ENCODE data around the gene XRCC3.

DNA sequence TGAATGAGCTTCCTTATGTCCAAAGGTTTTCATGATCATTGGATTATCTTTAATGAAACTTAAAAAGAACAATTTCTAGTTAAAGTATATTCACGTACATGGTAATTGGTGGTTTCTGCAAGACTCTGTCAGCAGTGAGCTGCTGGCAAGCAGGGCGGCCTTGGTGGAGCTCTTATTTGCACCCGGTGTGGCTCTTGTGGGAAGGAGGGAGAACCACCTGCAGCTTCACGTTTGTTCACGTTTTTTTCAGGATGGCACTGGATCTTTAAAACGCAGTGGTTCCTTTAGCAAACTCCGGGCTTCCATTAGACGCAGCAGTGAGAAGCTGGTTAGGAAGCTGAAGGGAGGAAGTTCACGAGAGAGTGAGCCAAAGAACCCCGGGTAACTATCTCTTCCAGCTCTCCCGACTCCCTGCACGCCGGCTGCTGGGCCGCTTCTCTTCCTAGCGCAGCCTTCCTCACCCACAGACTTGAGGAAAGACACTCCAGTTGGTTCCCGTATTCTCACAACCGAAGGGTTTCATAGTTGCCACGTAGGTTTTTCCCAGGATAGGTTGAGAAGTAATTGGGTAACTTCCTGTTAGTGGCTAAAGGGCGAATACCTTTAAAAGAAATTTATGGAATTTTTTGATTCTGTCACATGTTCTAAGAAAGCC, 28.3 kb downstream of the XRCC3 start:
- no peak for TF ChIP-seq EZH2 (IDR thresholded peaks at IDR 0.05; ENCODE audit: borderline replicate concordance, low read length)
- TF ChIP-seq, protein P1, sequence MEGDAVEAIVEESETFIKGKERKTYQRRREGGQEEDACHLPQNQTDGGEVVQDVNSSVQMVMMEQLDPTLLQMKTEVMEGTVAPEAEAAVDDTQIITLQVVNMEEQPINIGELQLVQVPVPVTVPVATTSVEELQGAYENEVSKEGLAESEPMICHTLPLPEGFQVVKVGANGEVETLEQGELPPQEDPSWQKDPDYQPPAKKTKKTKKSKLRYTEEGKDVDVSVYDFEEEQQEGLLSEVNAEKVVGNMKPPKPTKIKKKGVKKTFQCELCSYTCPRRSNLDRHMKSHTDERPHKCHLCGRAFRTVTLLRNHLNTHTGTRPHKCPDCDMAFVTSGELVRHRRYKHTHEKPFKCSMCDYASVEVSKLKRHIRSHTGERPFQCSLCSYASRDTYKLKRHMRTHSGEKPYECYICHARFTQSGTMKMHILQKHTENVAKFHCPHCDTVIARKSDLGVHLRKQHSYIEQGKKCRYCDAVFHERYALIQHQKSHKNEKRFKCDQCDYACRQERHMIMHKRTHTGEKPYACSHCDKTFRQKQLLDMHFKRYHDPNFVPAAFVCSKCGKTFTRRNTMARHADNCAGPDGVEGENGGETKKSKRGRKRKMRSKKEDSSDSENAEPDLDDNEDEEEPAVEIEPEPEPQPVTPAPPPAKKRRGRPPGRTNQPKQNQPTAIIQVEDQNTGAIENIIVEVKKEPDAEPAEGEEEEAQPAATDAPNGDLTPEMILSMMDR (IDR thresholded peaks at IDR 0.05; ENCODE audit: low read length): no peak
